Ovary (tissue), 9 donors: ENCODE data around the gene TUB. TPM values are rescaled to one million over a fixed set of nuclear protein-coding genes. Genes with fewer than 3 reads are reported as not detected.

Experiments used
- DNase-seq, 5 donors: peaks; one replicate each; pipeline ENCODE4 v3.0.0-alpha.2; 2019 to 2020
- H3K27ac ChIP-seq, 2 donors: fragments of 200-600 bp; one replicate each; pipeline versions ENCODE4 v1.5.1 to v1.8.0; 2019 to 2022
- H3K27me3 ChIP-seq: fragments of 200-600 bp; one replicate; pipeline ENCODE4 v1.8.0; 2022
- H3K36me3 ChIP-seq: fragments of 200-600 bp; sonication (generic); one replicate; pipeline ENCODE4 v1.5.1; 2019
- H3K4me1 ChIP-seq: one replicate; pipeline ENCODE4 v1.8.1; 2013; ENCODE audit warnings: mild to moderate bottlenecking, moderate library complexity; ENCODE audit not compliant: insufficient read depth
- H3K4me3 ChIP-seq: fragments of 200-600 bp; sonication (generic); one replicate; pipeline ENCODE4 v1.5.1; 2017
- H3K9me3 ChIP-seq, 2 donors: fragments of 200-600 bp in 1 of 2; sonication (generic) in 1 of 2; one replicate each; pipeline versions ENCODE4 v1.5.1 to v1.8.1; 2013 to 2019; ENCODE audit warnings: mild to moderate bottlenecking in 1 of 2, moderate library complexity in 1 of 2
- CTCF ChIP-seq, 3 donors: fragments of 450-650 bp in 2 of 3; fragments of 200-600 bp in 1 of 3; IDR thresholded peaks; one replicate each; pipeline versions ENCODE4 v1.5.1 to v1.8.0; 2016 to 2022; ENCODE audit warnings: antibody characterized with exemption in 3 of 3, mild to moderate bottlenecking in 1 of 3
- EP300 ChIP-seq: sonication (generic); formaldehyde crosslinking; IDR thresholded peaks from one replicate; pipeline ENCODE4 v1.6.1; 2017; ENCODE audit warnings: antibody characterized with exemption
- POLR2A ChIP-seq: fragments of 450-650 bp; IDR thresholded peaks from one replicate; pipeline ENCODE4 v1.6.1; 2017; ENCODE audit warnings: antibody characterized with exemption, mild to moderate bottlenecking, moderate library complexity
- whole genome bisulfite sequencing, 3 donors: extraction: QIAGEN DNeasy Blood & Tissue Kit in 1 of 3; methylation state at CpG; one replicate each; pipeline versions ENCODE4 v1.1.5 to v1.1.7; 2013 to 2017; 5-methylcytosine and 5-hydroxymethylcytosine counted together
- intact Hi-C, 4 donors: fragments of 100-400 bp; cut with DNase I; formaldehyde crosslinking; loops; one replicate each; pipeline versions ENCODE4 v1.11.0 to v1.15.1; 2022 to 2023
- polyA plus RNA-seq, 2 donors: library from polyadenylated mRNA; stranded (reverse); fragments of 200-250 nt in 1 of 2; fragments of 350-450 nt in 1 of 2; fragmentation: Illumina TruSeq in 1 of 2; extraction: RNeasy Lipid Tissue Mini Kit (QIAGEN cat#74804) in 1 of 2; gene quantifications; one replicate each; pipeline ENCODE4 v1.2.3, GENCODE V29; 2013 to 2014
- total RNA-seq, 7 donors: library from RNA; depleted of rRNA in 2 of 7; stranded (reverse); fragments of >200 nt in 2 of 7; fragmentation: NEBNext Ultra II Directional in 3 of 7; extraction: Animal tissue kit (Norgen Biotek cat#: 25700) in 3 of 7; gene quantifications; one replicate each; pipeline versions ENCODE4 v1.1.0 to v1.2.4, GENCODE V29; 2016 to 2023
- donor health status: DM: no; HTN: no; CAD: no; lungs with moderate emphysema.
- donor health status: DM: no; HTN: no; CAD: no.
- donor health status: Bipolar disorder and iron deficiency.
- donor health status: DM: yes; HTN: yes; CAD: no.
- donor health status: DM: no; HTN: no; CAD: no.
- donor health status: DM: yes; HTN: yes; CAD: no.

Gene TUB
- total and polyA plus RNA-seq, 9 donors, result 7.2 to 33.4 (median 22.3) TPM

- no peaks in the 10 kb centered on the region for H3K27me3 ChIP-seq
- WGBS, 3 donors, result 37 to 56% (median 45%) methylated on average over 11 of the region's 11 CpGs
- intact Hi-C loops, result no loop called here
- H3K4me1 ChIP-seq, result peaks cover 1% of the 10 kb centered on the region
- DNase-seq, result peak in 3 of 5 donors; percentile 54 to 76 (median 60)
- no peak overlapping the region for H3K4me3 ChIP-seq
- no peaks in the 10 kb centered on the region for H3K9me3 ChIP-seq
- no peaks in the 10 kb centered on the region for H3K36me3 ChIP-seq
- TF ChIP-seq EP300, result peak; percentile 45
- TF ChIP-seq CTCF (IDR thresholded peaks at IDR 0.05), result no peak
- H3K27ac ChIP-seq, result peak overlapping the region; percentile 14 to 17
Observed at GRCh38 chr11:8035200-8035855, 45.7 kb upstream of the TUB start.

- intact Hi-C loops, result no loop called here
Observed at GRCh38 chr11:8036002-8036802, 44.8 kb upstream of the TUB start.

GRCh38 chr11:8036986-8037385 is 44.0 kb upstream of the TUB start:
- H3K4me1 ChIP-seq, result no peaks in the 10 kb centered on the region
- no peaks in the 10 kb centered on the region for H3K36me3 ChIP-seq
- DNase-seq, result peak in 1 of 5 donors; percentile 27
- H3K27ac ChIP-seq, result no peak overlapping the region
- no peaks in the 10 kb centered on the region for H3K27me3 ChIP-seq
- intact Hi-C loops, result no loop called here
- 88 to 98% (median 93%) methylated on average over 5 of the region's 5 CpGs for WGBS, 3 donors
- TF ChIP-seq POLR2A (no peak), EP300 (no peak), CTCF (IDR thresholded peaks at IDR 0.05) (no peak)
- no peak overlapping the region for H3K4me3 ChIP-seq
- no peaks in the 10 kb centered on the region for H3K9me3 ChIP-seq

More at GRCh38 chr11:8036002-8036802, 44.8 kb upstream of the TUB start:
- Histone ChIP-seq H3K27ac (peak overlapping the region in 1 of 2 donors; percentile 14), H3K4me1 (no peaks in the 10 kb centered on the region), H3K27me3 (no peaks in the 10 kb centered on the region), H3K9me3 (no peaks in the 10 kb centered on the region), H3K4me3 (no peak overlapping the region), H3K36me3 (no peaks in the 10 kb centered on the region)
- TF ChIP-seq POLR2A (no peak), CTCF (IDR thresholded peaks at IDR 0.05) (no peak), EP300 (no peak)
- peak in 1 of 5 donors; percentile 38 for DNase-seq
- WGBS, 3 donors, result 81 to 84% (median 83%) methylated on average over 5 of the region's 5 CpGs

GRCh38 chr11:8038393-8038792 is 42.6 kb upstream of the TUB start:
- TF ChIP-seq EP300 (no peak), POLR2A (no peak), CTCF (IDR thresholded peaks at IDR 0.05) (no peak)
- intact Hi-C loops, result no loop called here
- H3K27ac ChIP-seq, result no peak overlapping the region
- H3K27me3 ChIP-seq, result no peaks in the 10 kb centered on the region
- no peak overlapping the region for H3K4me3 ChIP-seq
- 77 to 83% (median 81%) methylated on average over 5 to 8 of the region's 8 CpGs for WGBS, 3 donors
- H3K36me3 ChIP-seq, result no peaks in the 10 kb centered on the region
- H3K4me1 ChIP-seq, result no peaks in the 10 kb centered on the region
- peak in 1 of 5 donors; percentile 13 for DNase-seq
- no peaks in the 10 kb centered on the region for H3K9me3 ChIP-seq
